IMR-90 (cell line): ENCODE measurements around the gene P4HA3. TPM values are rescaled to one million over a fixed set of nuclear protein-coding genes. Genes with fewer than 3 reads are reported as not detected.

ENCODE experiments used
- ATAC-seq: fragments of 200-7000 bp; cut with Tn5 transposase; 2 replicates; pipeline ENCODE4 v1.9.1; 2020; ENCODE audit warnings: low read depth, mild to moderate bottlenecking, moderate library complexity
- BruUV-seq: library from RNA; stranded (reverse); fragments of 400-500 nt; replicated peaks from 2 replicates; lab custom pipeline; 2021; lab: Mats Ljungman, UMichigan
- CTCF ChIA-PET: fragments of 300-600 bp; formaldehyde crosslinking; extraction: SDS; loops from one replicate; lab custom pipeline; 2021; ENCODE audit warnings: antibody characterized with exemption; lab: Yijun Ruan, JAX
- POLR2A ChIA-PET: fragments of 300-600 bp; sonication (Branson Sonifier 250); formaldehyde crosslinking; loops from one replicate; lab custom pipeline; 2022; ENCODE audit warnings: antibody characterized with exemption; ENCODE audit not compliant: unreplicated experiment; lab: Charles Lee
- DNase-seq: peaks from one replicate; pipeline ENCODE4 v3.0.0; 2013
- H2AFZ ChIP-seq: replicated peaks from 2 replicates; pipeline ENCODE3; 2013; ENCODE audit warnings: low read length, mild to moderate bottlenecking; ENCODE audit not compliant: poor library complexity
- H2AK5ac ChIP-seq: 2 replicates; pipeline ENCODE4 v1.6.1; 2013; ENCODE audit warnings: low read depth, low read length, inconsistent platforms
- H2AK9ac ChIP-seq: replicated peaks from 2 replicates; pipeline ENCODE3; 2013; ENCODE audit warnings: mild to moderate bottlenecking, low read depth, low read length, moderate library complexity; ENCODE audit not compliant: poor library complexity
- H2BK120ac ChIP-seq: 2 replicates; pipeline ENCODE4 v1.6.1; 2013; ENCODE audit warnings: low read depth, low read length, inconsistent platforms
- H2BK15ac ChIP-seq: 3 replicates; pipeline ENCODE4 v1.6.1; 2013; ENCODE audit warnings: low read depth, low read length, inconsistent platforms
- H2BK20ac ChIP-seq: 2 replicates; pipeline ENCODE4 v1.6.1; 2013; ENCODE audit warnings: low read depth, mild to moderate bottlenecking, inconsistent platforms, low read length, moderate library complexity
- H2BK5ac ChIP-seq: 2 replicates; pipeline ENCODE4 v1.6.1; 2013; ENCODE audit warnings: mild to moderate bottlenecking, low read depth, low read length, inconsistent platforms; ENCODE audit not compliant: poor library complexity, severe bottlenecking
- H3K14ac ChIP-seq: replicated peaks from 2 replicates; pipeline ENCODE4 v1.6.1; 2013; ENCODE audit warnings: low read depth, low read length, inconsistent platforms
- H3K18ac ChIP-seq: 2 replicates; pipeline ENCODE4 v1.6.1; 2013; ENCODE audit warnings: low read depth, low read length, control low read depth
- H3K23ac ChIP-seq: 2 replicates; pipeline ENCODE4 v1.6.1; 2013; ENCODE audit warnings: low read depth, low read length, inconsistent platforms
- H3K27ac ChIP-seq: 2 replicates; pipeline ENCODE4 v1.5.1; 2013; ENCODE audit warnings: mild to moderate bottlenecking, control low read depth, low read length; ENCODE audit not compliant: insufficient read depth
- H3K27me3 ChIP-seq: 2 replicates; pipeline ENCODE4 v1.6.1; 2013; ENCODE audit warnings: low read length; ENCODE audit not compliant: control insufficient read depth, insufficient read depth
- H3K36me3 ChIP-seq: 2 replicates; pipeline ENCODE4 v1.6.1; 2013; ENCODE audit warnings: low read length, mixed read lengths; ENCODE audit not compliant: control insufficient read depth, insufficient read depth
- H3K4ac ChIP-seq: 2 replicates; pipeline ENCODE4 v1.6.1; 2013; ENCODE audit warnings: low read depth, low read length, inconsistent platforms
- H3K4me1 ChIP-seq: 2 replicates; pipeline ENCODE4 v1.6.1; 2013; ENCODE audit warnings: low read length, mixed read lengths; ENCODE audit not compliant: control insufficient read depth, insufficient read depth
- H3K4me2 ChIP-seq: 2 replicates; pipeline ENCODE4 v1.6.1; 2013; ENCODE audit warnings: low read depth, mild to moderate bottlenecking, control low read depth, low read length, moderate library complexity
- H3K4me3 ChIP-seq: 2 replicates; pipeline ENCODE4 v1.5.1; 2013; ENCODE audit warnings: low read depth, mild to moderate bottlenecking, control low read depth, low read length, moderate library complexity; ENCODE audit not compliant: insufficient read depth
- H3K56ac ChIP-seq: 2 replicates; pipeline ENCODE4 v1.6.1; 2013; ENCODE audit warnings: low read length, inconsistent platforms; ENCODE audit not compliant: insufficient read depth; ENCODE audit errors: extremely low read depth
- H3K79me1 ChIP-seq, 2 experiments: 2 replicates each; pipeline ENCODE4 v1.6.1; 2013; ENCODE audit warnings: low read length in 2 of 2, inconsistent platforms in 1 of 2, low read depth in 1 of 2
- H3K9ac ChIP-seq: 2 replicates; pipeline ENCODE4 v1.6.1; 2013; ENCODE audit warnings: low read depth, low read length, control low read depth
- H3K9me1 ChIP-seq: 2 replicates; pipeline ENCODE4 v1.6.1; 2013; ENCODE audit warnings: low read length, inconsistent platforms; ENCODE audit not compliant: insufficient read depth
- H3K9me3 ChIP-seq: 2 replicates; pipeline ENCODE4 v1.6.1; 2013; ENCODE audit warnings: low read length; ENCODE audit not compliant: control insufficient read depth, insufficient read depth
- H4K20me1 ChIP-seq: 2 replicates; pipeline ENCODE4 v1.6.1; 2013; ENCODE audit warnings: low read length, inconsistent platforms; ENCODE audit not compliant: insufficient read depth
- H4K5ac ChIP-seq: 2 replicates; pipeline ENCODE4 v1.6.1; 2013; ENCODE audit warnings: mild to moderate bottlenecking, low read depth, low read length, control low read depth
- H4K8ac ChIP-seq, 2 experiments: 2 replicates each; pipeline ENCODE4 v1.6.1; 2013; ENCODE audit warnings: low read depth in 2 of 2, low read length in 2 of 2, control low read depth in 1 of 2, inconsistent platforms in 1 of 2
- H4K91ac ChIP-seq: 2 replicates; pipeline ENCODE4 v1.6.1; 2013; ENCODE audit warnings: low read depth, low read length, inconsistent platforms; ENCODE audit not compliant: insufficient read depth
- BHLHE40 ChIP-seq: fragments of 150-350 bp; IDR thresholded peaks from 2 replicates; pipeline ENCODE4 v1.6.1; 2016; ENCODE audit warnings: mild to moderate bottlenecking, low read depth, low read length
- CEBPB ChIP-seq: IDR thresholded peaks from 2 replicates; pipeline ENCODE4 v1.6.1; 2012; ENCODE audit warnings: low read depth, low read length, improper control_type of control experiment
- CTCF ChIP-seq: conservative IDR thresholded peaks from 2 replicates; pipeline ENCODE4 v1.5.1; 2012; ENCODE audit warnings: mild to moderate bottlenecking, low read depth, low read length, improper control_type of control experiment
- FOS ChIP-seq: fragments of 150-350 bp; IDR thresholded peaks from 2 replicates; pipeline ENCODE4 v1.6.1; 2016; ENCODE audit warnings: low read depth, low read length
- MAZ ChIP-seq: IDR thresholded peaks from 2 replicates; pipeline ENCODE4 v1.6.1; 2012; ENCODE audit warnings: low read depth, mild to moderate bottlenecking, low read length, improper control_type of control experiment, moderate library complexity, borderline replicate concordance
- NFE2L2 ChIP-seq: fragments of 150-350 bp; IDR thresholded peaks from 2 replicates; pipeline ENCODE4 v1.6.1; 2016; ENCODE audit warnings: low read depth, mild to moderate bottlenecking, low read length
- RAD21 ChIP-seq: IDR thresholded peaks from 2 replicates; pipeline ENCODE4 v1.6.1; 2012; ENCODE audit warnings: low read length, improper control_type of control experiment
- WGBS, 2 experiments: methylation state at CpG; one replicate each; pipeline versions ENCODE4 v1.1.5 to v1.1.7; 2013; ENCODE audit warnings: missing lambda C conversion rate in 2 of 2; ENCODE audit not compliant: insufficient read length in 1 of 2; ENCODE audit errors: extremely low coverage in 2 of 2; 5-methylcytosine and 5-hydroxymethylcytosine counted together
- dilution Hi-C: fragments of 300-500 bp; cut with HindIII; formaldehyde crosslinking; loops from one replicate; pipeline ENCODE4 v1.14.3; 2018; ENCODE audit warnings: low sequenced_read_pairs; ENCODE audit not compliant: unreplicated experiment
- in situ Hi-C: fragments of 300-500 bp; cut with MboI; formaldehyde crosslinking; loops from 3 replicates; pipeline ENCODE4 v1.14.3; 2019; ENCODE audit warnings: low sequenced_read_pairs, inconsistent platforms, mixed read lengths
- intact Hi-C: fragments of 100-400 bp; cut with micrococcal nuclease; formaldehyde crosslinking; loops from 2 replicates; pipeline ENCODE4 v1.10.0; 2022
- polyA plus RNA-seq, 3 experiments: library from polyadenylated mRNA; depleted of rRNA; stranded (reverse); fragments of >200 nt; gene quantifications; 2 replicates each; pipeline ENCODE4 v1.2.3, GENCODE V29; 2012; ENCODE audit warnings: low replicate concordance in 1 of 3
- total RNA-seq: library from RNA; depleted of rRNA; stranded (reverse); fragments of >200 nt; gene quantifications from 2 replicates; pipeline ENCODE4 v1.2.3, GENCODE V29; 2012
- TF ChIP-seq, protein P1 (sequence below): fragments of 150-350 bp; IDR thresholded peaks from 2 replicates; pipeline ENCODE4 v1.6.1; 2017; ENCODE audit warnings: mild to moderate bottlenecking, antibody characterized with exemption, low read length, low read depth

P4HA3 gene
- total and polyA plus RNA-seq, 2 of the 4 experiments (the other 2 are of a cell fraction): 2.9 to 5.7 TPM

GRCh38 chr11:74278721-74279161 lies 32.7 kb downstream of the P4HA3 start:
- ChIA-PET CTCF (interaction anchor here (0.6 to 0.8 kb wide), 2 partner anchors 10 to 35 kb away, joined by 3 read pairs; no protein-coding TSS in a partner anchor), POLR2A (no interaction called here)
- no CpG with 5 or more reads among the region's 1 CpG for WGBS, 2 experiments
- H2BK120ac ChIP-seq: peak overlapping the region; percentile 98
- H3K14ac ChIP-seq: peak overlapping the region; percentile 87
- H4K20me1 ChIP-seq: no peaks in the 10 kb centered on the region
- H2AK5ac ChIP-seq: no peak overlapping the region
- peak overlapping the region; percentile 100; the same call in 1 of the 2 replicates for H4K5ac ChIP-seq
- peak overlapping the region; percentile 72; the same call in 1 of the 2 replicates for H3K4me2 ChIP-seq
- H3K56ac ChIP-seq: peak overlapping the region; percentile 85
- peak; percentile 90 for ATAC-seq
- H4K91ac ChIP-seq: peak overlapping the region; percentile 91
- H2BK20ac ChIP-seq: peak overlapping the region; percentile 86
- H4K8ac ChIP-seq: peak overlapping the region; percentile 78 to 80
- peak overlapping the region; percentile 64 for H3K4ac ChIP-seq
- H3K18ac ChIP-seq: peak overlapping the region; percentile 99; the same call in 1 of the 2 replicates
- H3K27me3 ChIP-seq: no peaks in the 10 kb centered on the region
- dilution Hi-C loops (no loop called here), in situ Hi-C loops (no loop called here), intact Hi-C loops (loop anchor here (5.0 kb wide), 1 partner anchor 39 kb away; no protein-coding TSS in a partner anchor)
- no peak overlapping the region for H2AK9ac ChIP-seq
- peak overlapping the region; percentile 95 for H2BK5ac ChIP-seq
- peaks cover 3% of the 10 kb centered on the region; the same call in 1 of the 2 replicates for H3K36me3 ChIP-seq
- H3K9me3 ChIP-seq: no peaks in the 10 kb centered on the region
- H2BK15ac ChIP-seq: peak overlapping the region; percentile 93; the same call in 1 of the 3 replicates
- H3K9ac ChIP-seq: no peak overlapping the region; the same call in 1 of the 2 replicates
- peak; percentile 100 for DNase-seq
- peaks cover 36% of the 10 kb centered on the region for H3K9me1 ChIP-seq
- peaks cover 36% of the 10 kb centered on the region for H3K4me1 ChIP-seq
- H3K4me3 ChIP-seq: no peak overlapping the region
- BruUV-seq: no TSS peak
- TF ChIP-seq, protein P1, sequence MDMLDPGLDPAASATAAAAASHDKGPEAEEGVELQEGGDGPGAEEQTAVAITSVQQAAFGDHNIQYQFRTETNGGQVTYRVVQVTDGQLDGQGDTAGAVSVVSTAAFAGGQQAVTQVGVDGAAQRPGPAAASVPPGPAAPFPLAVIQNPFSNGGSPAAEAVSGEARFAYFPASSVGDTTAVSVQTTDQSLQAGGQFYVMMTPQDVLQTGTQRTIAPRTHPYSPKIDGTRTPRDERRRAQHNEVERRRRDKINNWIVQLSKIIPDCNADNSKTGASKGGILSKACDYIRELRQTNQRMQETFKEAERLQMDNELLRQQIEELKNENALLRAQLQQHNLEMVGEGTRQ: no peak
- TF ChIP-seq RAD21: no peak
- TF ChIP-seq FOS: peak; percentile 58
- TF ChIP-seq CTCF: no peak
- TF ChIP-seq CEBPB: peak; percentile 64; the same call in 1 of the 2 replicates
- peak; percentile 70 for TF ChIP-seq NFE2L2
- peak; percentile 37 for TF ChIP-seq BHLHE40
- peak; percentile 54; the same call in 1 of the 2 replicates for TF ChIP-seq MAZ
- peak overlapping the region; percentile 70 for H2AFZ ChIP-seq
- H3K79me1 ChIP-seq: peaks cover 0 to 7% of the 10 kb centered on the region in 2 experiments; a peak in 1 of 4 replicates
- H3K23ac ChIP-seq: peak overlapping the region; percentile 43; the same call in 1 of the 2 replicates
- H3K27ac ChIP-seq: peak overlapping the region; percentile 99
